GM21619 (cell line): ENCODE data around the gene GRB7.
"Not testable (repeated sequence)": the region's sequence is repeated elsewhere in the genome, so short reads cannot be mapped to it uniquely, and the experiment has no call there.

Experiments
- ATAC-seq: cut with Tn5 transposase; IDR thresholded peaks from one replicate; pipeline ENCODE4 v1.9.1; 2021; ENCODE audit not compliant: unreplicated experiment

Gene GRB7

GRCh38 chr17:39709319-39709997 lies 28.3 kb upstream of the GRB7 start:
- no peak for ATAC-seq

- no peak for ATAC-seq
Measured at GRCh38 chr17:39709998-39710964, 27.5 kb upstream of the GRB7 start.

- ATAC-seq = not testable (repeated sequence)
Measured at GRCh38 chr17:39711071-39711470, 26.7 kb upstream of the GRB7 start.

DNA sequence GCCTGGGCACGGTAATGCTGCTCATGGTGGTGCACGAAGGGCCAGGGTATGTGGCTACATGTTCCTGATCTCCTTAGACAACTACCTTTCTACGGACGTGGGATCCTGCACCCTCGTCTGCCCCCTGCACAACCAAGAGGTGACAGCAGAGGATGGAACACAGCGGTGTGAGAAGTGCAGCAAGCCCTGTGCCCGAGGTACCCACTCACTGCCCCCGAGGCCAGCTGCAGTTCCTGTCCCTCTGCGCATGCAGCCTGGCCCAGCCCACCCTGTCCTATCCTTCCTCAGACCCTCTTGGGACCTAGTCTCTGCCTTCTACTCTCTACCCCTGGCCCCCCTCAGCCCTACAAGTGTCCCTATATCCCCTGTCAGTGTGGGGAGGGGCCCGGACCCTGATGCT lies 25.9 kb upstream of the GRB7 start:
- ATAC-seq = no peak

GRCh38 chr17:39714234-39714633 lies 23.5 kb upstream of the GRB7 start:
- no peak for ATAC-seq

GRCh38 chr17:39715375-39716072 lies 22.2 kb upstream of the GRB7 start:
- no peak for ATAC-seq

DNA sequence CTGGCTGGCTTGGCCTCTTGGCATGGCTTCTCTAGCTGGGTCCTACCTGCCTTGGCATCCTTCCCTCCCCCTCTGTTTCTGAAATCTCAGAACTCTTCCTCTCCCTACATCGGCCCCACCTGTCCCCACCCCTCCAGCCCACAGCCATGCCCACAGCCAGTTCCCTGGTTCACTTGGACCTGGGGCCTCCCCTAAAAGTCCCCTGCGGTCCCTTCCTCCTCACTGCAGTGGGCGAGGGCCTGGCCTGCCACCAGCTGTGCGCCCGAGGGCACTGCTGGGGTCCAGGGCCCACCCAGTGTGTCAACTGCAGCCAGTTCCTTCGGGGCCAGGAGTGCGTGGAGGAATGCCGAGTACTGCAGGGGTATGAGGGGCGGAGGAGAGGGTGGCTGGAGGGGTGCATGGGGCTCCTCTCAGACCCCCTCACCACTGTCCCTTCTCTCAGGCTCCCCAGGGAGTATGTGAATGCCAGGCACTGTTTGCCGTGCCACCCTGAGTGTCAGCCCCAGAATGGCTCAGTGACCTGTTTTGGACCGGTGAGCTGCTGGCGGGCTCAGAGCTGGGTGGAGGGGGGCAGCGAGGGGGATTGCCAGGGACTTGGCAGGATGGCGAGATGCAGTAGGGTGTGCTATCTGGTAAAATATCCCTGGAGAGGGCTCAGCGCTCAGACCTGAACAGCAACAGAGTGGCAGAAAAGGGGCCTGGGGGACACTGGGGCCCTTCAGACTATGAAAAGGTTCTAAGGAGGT lies 21.5 kb upstream of the GRB7 start:
- no peak for ATAC-seq

DNA sequence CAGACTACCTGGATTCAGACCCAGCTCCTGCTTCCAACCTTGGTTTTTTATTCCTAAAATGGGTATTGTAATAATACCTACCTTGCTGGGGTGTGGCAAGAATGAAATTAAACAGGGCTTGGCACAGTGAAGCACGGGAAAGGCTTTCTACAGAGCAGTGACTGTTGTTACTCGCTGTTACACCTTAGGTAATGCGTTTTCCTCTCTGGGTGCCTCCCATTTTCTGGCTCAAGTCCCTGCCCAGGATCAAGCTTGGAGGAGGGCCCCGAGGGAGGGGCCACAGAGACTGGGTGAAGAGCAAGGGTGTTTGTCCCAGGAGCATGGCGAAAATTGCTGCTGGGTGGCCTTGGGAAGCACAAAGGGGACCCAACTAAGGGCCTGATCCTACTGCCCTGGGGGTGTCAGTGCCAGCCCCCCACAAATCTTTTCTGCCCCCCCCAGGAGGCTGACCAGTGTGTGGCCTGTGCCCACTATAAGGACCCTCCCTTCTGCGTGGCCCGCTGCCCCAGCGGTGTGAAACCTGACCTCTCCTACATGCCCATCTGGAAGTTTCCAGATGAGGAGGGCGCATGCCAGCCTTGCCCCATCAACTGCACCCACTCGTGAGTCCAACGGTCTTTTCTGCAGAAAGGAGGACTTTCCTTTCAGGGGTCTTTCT lies 20.7 kb upstream of the GRB7 start:
- no peak for ATAC-seq

DNA sequence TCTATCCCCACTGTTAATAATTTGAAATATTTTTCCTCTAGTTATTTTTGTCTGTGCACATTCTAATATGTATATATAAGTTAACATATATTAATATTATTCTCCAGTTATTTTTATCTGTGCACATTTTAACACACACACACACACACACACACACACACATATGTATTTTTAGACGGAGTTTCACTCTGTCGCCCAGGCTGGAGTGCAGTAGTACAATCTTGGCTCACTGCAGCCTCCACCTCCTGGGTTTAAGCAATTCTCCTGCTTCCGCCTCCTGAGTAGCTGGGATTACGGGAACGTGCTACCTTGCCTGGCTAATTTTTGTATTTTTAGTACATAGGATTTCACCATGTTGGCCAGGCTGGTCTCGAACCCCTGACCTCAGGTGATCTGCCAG lies 20.1 kb upstream of the GRB7 start:
- no peak for ATAC-seq

GRCh38 chr17:39719563-39720355 lies 18.0 kb upstream of the GRB7 start:
- no peak for ATAC-seq

DNA sequence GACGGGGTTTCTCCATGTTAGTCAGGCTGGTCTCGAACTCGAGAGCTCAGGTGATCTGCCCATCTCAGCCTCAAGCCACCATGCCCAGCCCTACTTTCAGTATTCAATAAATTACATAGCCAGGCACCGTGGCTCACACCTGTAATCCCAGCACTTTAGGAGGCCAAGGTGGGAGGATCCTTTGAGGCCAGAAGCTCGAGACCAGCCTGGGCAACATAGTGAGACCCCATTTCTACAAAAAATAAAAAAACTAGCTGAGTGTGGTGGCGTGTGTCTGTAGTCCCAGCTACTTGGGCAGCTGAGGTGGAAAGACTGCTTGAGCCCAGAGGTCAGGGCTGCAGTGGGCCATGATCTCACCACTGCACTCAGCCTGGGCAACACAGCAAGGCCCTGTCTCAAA lies 15.6 kb upstream of the GRB7 start:
- no peak for ATAC-seq

GRCh38 chr17:39722965-39723848 lies 14.5 kb upstream of the GRB7 start:
- ATAC-seq = no peak

- ATAC-seq = no peak
Measured at GRCh38 chr17:39724731-39725130, 13.0 kb upstream of the GRB7 start.

- ATAC-seq = not testable (repeated sequence)
Measured at GRCh38 chr17:39725923-39726322, 11.8 kb upstream of the GRB7 start.

- no peak for ATAC-seq
Measured at GRCh38 chr17:39726617-39727016, 11.1 kb upstream of the GRB7 start.

- ATAC-seq = no peak
Measured at GRCh38 chr17:39727556-39727955, 10.2 kb upstream of the GRB7 start.

DNA sequence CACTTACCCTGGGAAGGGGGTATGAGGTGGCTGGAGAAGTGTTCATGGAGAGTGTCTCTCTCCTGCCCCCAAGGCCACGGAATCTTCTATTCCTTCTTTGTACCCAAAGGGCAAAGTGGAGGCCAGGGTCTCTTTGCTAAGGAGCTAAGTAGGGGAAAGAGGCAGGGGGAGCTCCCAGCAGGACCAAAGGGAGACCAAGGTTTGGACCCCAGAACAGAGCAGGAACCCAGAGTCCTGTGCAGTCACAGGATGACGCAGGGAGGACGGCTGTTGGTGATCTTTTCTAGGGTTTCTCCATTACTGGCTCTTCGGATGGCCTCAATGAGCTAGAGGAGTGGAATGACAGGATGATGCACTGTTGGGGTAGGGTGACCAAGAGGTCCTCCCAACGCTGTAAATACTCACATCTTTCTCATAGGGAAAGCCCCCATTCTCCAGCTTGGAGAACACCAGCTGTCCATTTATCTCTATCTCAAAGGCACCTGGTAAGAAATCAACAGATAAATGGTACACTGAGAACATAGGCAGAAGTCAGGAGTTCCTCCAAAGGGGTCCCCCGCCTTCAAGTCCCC lies 8.4 kb upstream of the GRB7 start:
- ATAC-seq = no peak
